H1 (cell line): ENCODE results near the gene PTPRE. TPM values are rescaled to one million over a fixed set of nuclear protein-coding genes. Genes with fewer than 3 reads are reported as not detected.

Source experiments
- BRCA1 ChIP-seq: IDR thresholded peaks from 2 replicates; pipeline ENCODE4 v1.6.1; 2012; ENCODE audit warnings: low read depth, low read length, improper control_type of control experiment
- HDAC6 ChIP-seq: IDR thresholded peaks from one replicate; pipeline ENCODE4 v1.7.1; 2012; ENCODE audit warnings: low read depth, mild to moderate bottlenecking, inconsistent platforms, low read length, moderate library complexity
- polyA plus RNA-seq, 7 experiments: library from polyadenylated mRNA; depleted of rRNA in 3 of 7; stranded (reverse) in 5 of 7; unstranded in 2 of 7; fragments of >200 nt in 5 of 7; fragments of 200-250 nt in 2 of 7; gene quantifications; 1 replicate in 5 of 7; 2 replicates in 1 of 7; 4 replicates in 1 of 7; pipeline versions ENCODE4 v1.2.1 to v1.2.3, GENCODE V29; 2011 to 2013; ENCODE audit warnings: missing spikeins in 2 of 7, mixed read lengths in 2 of 7
- total RNA-seq: library from RNA; stranded (reverse); fragmentation: NEBNext Ultra II Directional; extraction: Animal tissue kit (Norgen Biotek cat#: 25700); gene quantifications from 2 replicates; pipeline ENCODE4 v1.2.1, GENCODE V29; 2021
- TF ChIP-seq, protein P1 (sequence below): IDR thresholded peaks from 2 replicates; pipeline ENCODE4 v1.6.1; 2012; ENCODE audit warnings: inconsistent platforms

The PTPRE gene
- total and polyA plus RNA-seq, 2 of the 8 experiments (the other 6 are each of a cell fraction or from before 2014, with no cell fraction given), result 0.33 to 0.54 TPM

DNA sequence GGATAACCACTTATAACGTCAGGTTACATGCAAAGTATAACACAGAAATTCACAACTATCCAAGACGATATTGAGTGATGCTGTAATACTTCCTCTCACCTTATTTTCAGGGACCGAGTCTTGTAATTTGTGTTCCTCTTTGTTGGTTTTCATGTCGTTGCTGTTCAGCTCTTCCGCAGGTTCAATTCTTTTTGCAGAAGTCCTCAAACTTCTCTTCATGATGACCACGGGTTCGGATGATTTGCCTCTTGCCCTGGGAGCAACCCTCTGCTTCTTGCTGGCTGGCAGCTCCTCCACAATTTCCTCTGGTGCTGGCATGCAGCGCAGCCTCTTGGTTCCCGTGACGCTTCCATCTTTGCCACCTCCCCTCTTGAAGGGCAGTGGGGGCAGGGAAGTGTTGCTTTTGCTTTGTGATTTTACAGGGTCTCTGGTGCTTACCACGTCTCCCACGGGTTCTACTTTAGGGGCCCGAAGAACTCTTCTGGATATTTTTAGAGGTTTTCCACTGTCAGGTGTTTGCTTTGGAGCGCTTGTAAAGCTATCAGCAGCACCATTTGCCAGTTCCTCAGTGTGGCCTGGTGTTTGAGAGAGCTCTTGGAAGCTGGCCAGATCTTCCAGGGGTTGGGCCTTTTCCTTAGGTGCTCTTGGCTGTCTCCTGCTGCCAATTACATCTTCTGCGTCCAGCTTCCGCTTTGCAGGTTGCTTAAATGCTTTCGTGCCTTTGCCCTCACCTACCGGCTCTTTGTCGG lies 195.8 kb downstream of the PTPRE start (continued):
- TF ChIP-seq, protein P1, sequence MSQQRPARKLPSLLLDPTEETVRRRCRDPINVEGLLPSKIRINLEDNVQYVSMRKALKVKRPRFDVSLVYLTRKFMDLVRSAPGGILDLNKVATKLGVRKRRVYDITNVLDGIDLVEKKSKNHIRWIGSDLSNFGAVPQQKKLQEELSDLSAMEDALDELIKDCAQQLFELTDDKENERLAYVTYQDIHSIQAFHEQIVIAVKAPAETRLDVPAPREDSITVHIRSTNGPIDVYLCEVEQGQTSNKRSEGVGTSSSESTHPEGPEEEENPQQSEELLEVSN, result no peak
- TF ChIP-seq BRCA1 (no peak), HDAC6 (no peak)
